ENCODE measurements around the gene PXMP2.

Gene PXMP2

GRCh38 chr12:132731574-132731973, 44.2 kb downstream of the PXMP2 start:
- H3K9me2 ChIP-seq (replicated peaks; ENCODE audit: insufficient read depth, low read length) = no peaks in the 10 kb centered on the region
- no peaks in the 10 kb centered on the region for H4K20me1 ChIP-seq (ENCODE audit: low read depth, low read length)
- peaks cover 35% of the 10 kb centered on the region; the same call in 1 of the 2 replicates for H3K36me3 ChIP-seq (ENCODE audit: low read length)
- H3K27me3 ChIP-seq (ENCODE audit: low read length) = no peaks in the 10 kb centered on the region
- no peaks in the 10 kb centered on the region for H3K9me3 ChIP-seq (ENCODE audit: insufficient read depth, low read length)
- H3K9ac ChIP-seq (ENCODE audit: low read length) = no peak overlapping the region
- H3F3A ChIP-seq (ENCODE audit: insufficient read depth) = peaks cover 8% of the 10 kb centered on the region; the same call in 1 of the 2 replicates
- H3K4me3 ChIP-seq (ENCODE audit: insufficient read depth, low read length, poor library complexity, severe bottlenecking) = no peak overlapping the region
- no peak for TF ChIP-seq EZH2phosphoT487 (conservative IDR thresholded peaks at IDR 0.05; ENCODE audit: low read length)
- TF ChIP-seq CTCF (IDR thresholded peaks at IDR 0.05; ENCODE audit: insufficient read depth, low read length, poor library complexity, severe bottlenecking) = no peak
- no peak overlapping the region for H3K27ac ChIP-seq (ENCODE audit: low read depth, low read length)
- H3K79me2 ChIP-seq (ENCODE audit: insufficient read depth, low read length) = no peaks in the 10 kb centered on the region
- H2AFZ ChIP-seq (ENCODE audit: low read depth, low read length, severe bottlenecking) = no peak overlapping the region
- no peak overlapping the region for H3K4me2 ChIP-seq (ENCODE audit: low read depth, low read length, poor library complexity, severe bottlenecking)

GRCh38 chr12:132734206-132734605, 46.8 kb downstream of the PXMP2 start:
- H3K4me3 ChIP-seq (ENCODE audit: insufficient read depth, low read length, poor library complexity, severe bottlenecking) = no peak overlapping the region
- TF ChIP-seq CTCF (IDR thresholded peaks at IDR 0.05; ENCODE audit: insufficient read depth, low read length, poor library complexity, severe bottlenecking) = no peak
- TF ChIP-seq EZH2phosphoT487 (conservative IDR thresholded peaks at IDR 0.05; ENCODE audit: low read length) = no peak
- H3K9me2 ChIP-seq (replicated peaks; ENCODE audit: insufficient read depth, low read length) = no peaks in the 10 kb centered on the region
- H3F3A ChIP-seq (ENCODE audit: insufficient read depth) = peaks cover 4% of the 10 kb centered on the region; the same call in 1 of the 2 replicates
- H2AFZ ChIP-seq (ENCODE audit: low read depth, low read length, severe bottlenecking) = no peak overlapping the region
- H4K20me1 ChIP-seq (ENCODE audit: low read depth, low read length) = no peaks in the 10 kb centered on the region
- H3K27me3 ChIP-seq (ENCODE audit: low read length) = no peaks in the 10 kb centered on the region
- no peaks in the 10 kb centered on the region for H3K79me2 ChIP-seq (ENCODE audit: insufficient read depth, low read length)
- peaks cover 33% of the 10 kb centered on the region for H3K36me3 ChIP-seq (ENCODE audit: low read length)
- H3K27ac ChIP-seq (ENCODE audit: low read depth, low read length) = no peak overlapping the region
- H3K9ac ChIP-seq (ENCODE audit: low read length) = no peak overlapping the region
- no peak overlapping the region for H3K4me2 ChIP-seq (ENCODE audit: low read depth, low read length, poor library complexity, severe bottlenecking)
- H3K9me3 ChIP-seq (ENCODE audit: insufficient read depth, low read length) = no peaks in the 10 kb centered on the region

GRCh38 chr12:132735496-132735895, 48.1 kb downstream of the PXMP2 start:
- no peaks in the 10 kb centered on the region for H3K9me2 ChIP-seq (replicated peaks; ENCODE audit: insufficient read depth, low read length)
- H4K20me1 ChIP-seq (ENCODE audit: low read depth, low read length) = no peaks in the 10 kb centered on the region; the same call in 1 of the 2 replicates
- no peak overlapping the region for H3K4me3 ChIP-seq (ENCODE audit: insufficient read depth, low read length, poor library complexity, severe bottlenecking)
- TF ChIP-seq EZH2phosphoT487 (conservative IDR thresholded peaks at IDR 0.05; ENCODE audit: low read length) (no peak), CTCF (IDR thresholded peaks at IDR 0.05; ENCODE audit: insufficient read depth, low read length, poor library complexity, severe bottlenecking) (no peak)
- no peak overlapping the region for H3K4me2 ChIP-seq (ENCODE audit: low read depth, low read length, poor library complexity, severe bottlenecking)
- H3K9me3 ChIP-seq (ENCODE audit: insufficient read depth, low read length) = no peaks in the 10 kb centered on the region
- H3K79me2 ChIP-seq (ENCODE audit: insufficient read depth, low read length) = no peaks in the 10 kb centered on the region
- H2AFZ ChIP-seq (ENCODE audit: low read depth, low read length, severe bottlenecking) = no peak overlapping the region
- H3K27me3 ChIP-seq (ENCODE audit: low read length) = no peaks in the 10 kb centered on the region
- H3K27ac ChIP-seq (ENCODE audit: low read depth, low read length) = no peak overlapping the region
- H3K36me3 ChIP-seq (ENCODE audit: low read length) = peaks cover 37% of the 10 kb centered on the region
- no peak overlapping the region for H3K9ac ChIP-seq (ENCODE audit: low read length)
- H3F3A ChIP-seq (ENCODE audit: insufficient read depth) = no peaks in the 10 kb centered on the region

Data from SU-DHL-6 (cell line).